Medulla oblongata (tissue), 1 donor: ENCODE results near the gene ADD1.

Source experiments
- DNase-seq: peaks from one replicate; pipeline ENCODE4 v3.0.0-alpha.2; 2015; ENCODE audit errors: extremely low spot score

ADD1 gene

DNA sequence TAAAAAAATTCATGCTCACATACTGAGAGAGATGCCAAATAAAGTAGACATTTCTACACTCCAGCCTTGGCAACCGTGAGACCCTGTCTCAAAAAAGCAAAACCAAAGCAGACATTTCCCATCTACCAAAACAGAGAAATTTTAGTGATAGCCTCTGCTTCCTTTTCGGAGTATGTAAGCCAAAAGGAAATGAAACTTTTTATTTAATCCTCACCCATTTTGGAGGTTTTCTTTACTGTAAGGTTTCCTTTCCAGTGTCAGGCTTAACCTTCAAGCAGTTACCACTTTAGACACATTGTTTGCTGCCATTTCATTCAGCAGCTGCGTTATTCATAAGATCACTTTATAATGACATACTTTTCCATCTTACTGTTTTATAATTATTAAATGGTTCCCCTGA lies 15.9 kb downstream of the ADD1 start:
- DNase-seq = no peak

DNA sequence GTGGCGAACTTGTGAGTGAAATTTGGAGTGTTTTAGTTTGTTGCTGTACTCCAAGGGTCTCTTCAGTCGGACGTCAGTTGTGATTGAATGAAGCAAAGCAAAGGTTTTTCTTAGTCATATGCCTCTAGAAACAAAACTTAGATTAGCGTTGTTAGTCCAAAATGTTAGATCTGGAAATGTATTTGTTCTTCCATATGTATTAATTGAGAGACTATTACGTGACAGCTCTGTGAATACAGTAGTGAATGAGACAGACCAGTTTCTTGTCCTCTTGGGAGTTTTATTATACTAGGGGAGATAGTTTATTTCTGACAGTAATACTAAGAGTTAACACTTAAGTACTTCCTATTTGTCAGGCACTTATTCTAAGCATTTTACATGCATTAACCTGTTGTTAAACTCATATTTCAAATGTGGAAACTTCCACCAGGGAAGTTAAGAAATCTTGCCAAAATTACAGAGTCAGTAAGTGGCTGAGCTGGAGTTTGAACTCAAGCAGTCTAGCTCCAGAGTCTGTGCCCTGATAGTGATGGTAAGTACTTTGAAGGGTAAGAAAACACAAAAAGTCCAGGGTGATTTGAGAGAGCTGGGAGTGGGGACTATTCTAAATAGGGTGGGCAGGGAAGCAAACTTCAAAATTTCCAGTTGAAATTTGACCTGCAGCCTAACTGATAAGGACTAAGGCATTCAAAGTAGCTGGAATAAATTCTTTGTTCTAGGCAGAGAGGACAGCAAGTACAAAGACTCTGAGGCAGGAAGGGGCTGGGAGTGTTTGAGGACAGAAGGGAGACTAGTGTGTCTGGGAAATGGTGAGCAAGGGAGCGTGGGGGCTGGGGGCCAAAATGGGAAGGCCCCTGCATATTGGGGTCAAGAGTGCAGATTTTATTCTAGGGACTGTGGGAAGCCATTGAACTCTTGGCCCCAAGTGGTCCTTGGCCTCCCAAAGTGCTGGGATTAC lies 17.0 kb downstream of the ADD1 start:
- no peak for DNase-seq

DNA sequence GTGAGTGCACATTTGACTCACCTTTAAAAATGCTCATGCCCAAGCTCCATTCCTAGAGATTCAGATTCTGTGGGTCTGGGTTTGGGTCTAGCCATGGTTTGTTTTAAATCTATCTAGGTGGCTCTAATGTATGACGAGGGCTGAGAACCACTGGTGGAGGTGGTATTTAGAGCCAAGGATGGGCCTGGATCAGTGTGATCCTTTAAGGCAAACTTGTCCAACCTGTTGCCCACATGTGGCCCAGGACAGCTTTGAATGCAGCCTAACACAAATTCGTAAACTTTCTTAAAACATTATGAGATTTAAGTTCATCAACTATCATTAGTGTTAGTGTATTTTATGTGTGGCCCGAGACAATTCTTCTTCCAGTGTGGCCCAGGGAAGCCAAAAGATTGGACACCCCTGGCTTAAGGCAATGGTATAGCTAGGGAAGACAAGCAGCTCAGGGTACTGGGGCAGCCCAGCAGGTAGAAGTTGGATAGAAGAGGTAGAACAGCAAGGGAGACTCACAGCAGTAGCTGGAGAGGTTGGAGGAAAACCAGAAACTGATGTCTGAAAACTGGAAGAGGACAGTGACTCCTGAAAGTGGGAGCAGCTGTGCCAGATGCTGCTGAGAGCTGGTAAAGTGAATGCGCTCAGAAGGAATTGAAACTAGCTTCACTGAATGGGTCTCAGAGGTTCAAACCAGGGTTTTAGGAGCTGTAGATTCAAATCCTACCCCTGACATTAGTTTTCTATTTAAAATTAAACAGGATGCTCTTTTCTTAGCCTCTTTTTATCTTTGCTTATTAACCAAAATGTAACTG lies 18.2 kb downstream of the ADD1 start:
- no peak for DNase-seq

DNA sequence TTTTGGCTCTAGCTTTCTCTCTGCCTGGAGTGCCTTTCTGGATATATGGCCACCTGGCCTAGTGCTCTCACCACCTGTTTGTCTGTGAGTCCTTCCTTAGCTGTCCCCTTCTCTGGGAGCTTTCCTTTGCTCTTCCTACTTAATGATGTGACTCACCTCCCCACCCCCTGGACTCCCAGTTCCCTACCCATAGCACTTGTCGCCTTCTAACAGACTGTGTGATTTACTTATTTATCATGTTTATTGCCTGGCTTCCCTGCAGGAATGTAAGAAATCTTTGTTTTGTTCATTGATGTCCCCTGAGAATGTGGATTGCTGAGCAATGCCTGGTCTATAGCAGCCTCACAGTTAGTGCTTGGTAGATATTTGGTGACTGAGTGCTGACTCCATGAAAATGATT lies 18.9 kb downstream of the ADD1 start:
- DNase-seq = no peak

DNA sequence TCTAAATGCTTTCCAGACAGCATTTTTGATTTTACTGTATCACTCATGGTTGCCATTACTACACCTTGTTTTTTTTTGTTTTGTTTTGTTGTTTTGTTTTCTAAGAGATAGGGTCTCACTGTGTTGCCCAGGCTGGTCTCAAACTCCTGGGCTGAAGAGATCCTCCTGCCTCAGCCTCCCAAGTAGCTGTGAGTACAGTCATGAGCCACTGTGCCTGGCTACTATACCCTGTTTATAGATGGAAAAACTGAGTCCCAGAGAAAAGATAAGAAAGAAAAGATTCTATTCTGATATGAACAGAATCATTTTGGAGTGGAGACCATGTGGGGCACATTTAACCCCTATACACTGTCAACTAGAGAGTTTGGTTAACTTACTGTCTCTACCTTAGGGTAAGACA lies 20.0 kb downstream of the ADD1 start:
- DNase-seq = no peak

DNA sequence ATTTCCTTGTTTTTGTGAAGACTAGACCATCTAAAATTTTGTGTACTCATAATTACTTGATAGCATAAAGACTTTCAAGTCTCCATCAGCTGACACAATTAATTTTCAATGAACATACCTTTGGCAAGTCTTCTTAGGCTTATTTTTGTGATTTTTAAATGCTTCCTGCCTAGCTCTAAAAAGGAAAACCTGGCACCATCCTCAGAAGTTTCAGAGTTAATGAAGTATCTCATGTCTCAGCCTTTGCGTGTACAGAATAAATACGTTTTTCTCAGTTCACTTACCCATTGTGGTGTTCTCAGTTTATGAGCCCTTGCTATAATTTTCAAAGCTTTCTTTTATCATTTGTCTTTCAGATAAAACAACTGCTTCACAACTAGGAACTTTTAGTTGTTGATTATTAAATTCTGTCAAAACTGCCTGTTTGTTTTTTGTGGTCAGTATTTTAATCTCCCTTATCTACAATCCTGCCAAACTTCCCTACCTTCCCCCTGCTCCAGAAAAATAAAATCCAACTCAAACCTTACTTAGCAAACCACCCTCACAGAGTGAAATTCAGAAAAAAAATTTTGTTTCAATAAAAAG lies 21.6 kb downstream of the ADD1 start:
- DNase-seq = peak; percentile 21

DNA sequence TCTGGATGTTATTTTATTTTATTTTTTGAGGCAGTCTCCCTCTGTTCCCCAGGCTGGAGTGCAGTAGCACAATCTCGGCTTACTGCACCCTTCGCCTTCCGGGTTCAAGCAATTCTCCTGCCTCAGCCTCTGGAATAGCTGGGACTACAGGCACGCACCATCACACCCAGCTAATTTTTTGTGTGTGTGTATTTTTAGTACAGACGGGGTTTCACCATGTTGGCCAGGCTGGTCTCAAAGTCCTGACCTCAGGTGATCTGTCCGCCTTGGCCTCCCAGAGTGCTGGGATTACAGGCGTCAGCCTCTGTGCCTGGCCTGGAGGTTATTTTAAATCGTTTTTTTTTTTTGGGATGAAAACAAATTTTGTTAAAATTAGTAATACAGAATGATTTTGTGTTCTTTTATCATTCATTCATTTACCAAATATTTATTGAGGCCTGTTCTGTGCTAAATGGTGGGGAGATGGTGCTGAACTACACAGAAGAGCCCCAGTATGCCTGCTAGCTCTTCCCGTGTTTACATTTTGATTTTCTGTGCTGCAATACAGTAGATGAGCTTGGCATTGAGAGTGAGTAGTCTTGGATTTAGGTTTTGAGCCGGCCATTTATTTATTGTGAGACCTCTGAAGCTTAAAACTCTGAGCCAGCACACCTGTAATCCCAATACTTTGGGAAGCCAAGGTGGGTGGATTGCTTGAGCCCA lies 22.7 kb downstream of the ADD1 start:
- DNase-seq = no peak

DNA sequence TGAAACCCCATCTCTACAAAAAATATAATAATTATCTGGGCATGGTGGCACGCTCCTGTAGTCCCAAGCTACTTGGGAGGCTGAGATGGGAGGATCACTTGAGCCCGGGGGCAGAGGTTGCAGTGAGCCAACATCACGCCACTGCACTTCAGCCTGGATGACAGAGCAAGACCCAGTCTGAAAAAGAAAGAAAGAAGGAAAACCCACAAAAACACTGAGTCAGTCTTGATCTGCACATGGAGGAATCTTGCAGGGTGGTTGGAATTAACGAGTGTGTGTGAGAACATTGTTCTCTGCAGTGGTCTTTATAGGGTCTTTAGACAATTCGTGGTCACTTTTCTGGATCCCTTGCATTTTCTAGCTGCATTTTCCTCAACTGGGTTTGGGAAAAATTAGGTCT lies 23.2 kb downstream of the ADD1 start:
- DNase-seq = no peak

DNA sequence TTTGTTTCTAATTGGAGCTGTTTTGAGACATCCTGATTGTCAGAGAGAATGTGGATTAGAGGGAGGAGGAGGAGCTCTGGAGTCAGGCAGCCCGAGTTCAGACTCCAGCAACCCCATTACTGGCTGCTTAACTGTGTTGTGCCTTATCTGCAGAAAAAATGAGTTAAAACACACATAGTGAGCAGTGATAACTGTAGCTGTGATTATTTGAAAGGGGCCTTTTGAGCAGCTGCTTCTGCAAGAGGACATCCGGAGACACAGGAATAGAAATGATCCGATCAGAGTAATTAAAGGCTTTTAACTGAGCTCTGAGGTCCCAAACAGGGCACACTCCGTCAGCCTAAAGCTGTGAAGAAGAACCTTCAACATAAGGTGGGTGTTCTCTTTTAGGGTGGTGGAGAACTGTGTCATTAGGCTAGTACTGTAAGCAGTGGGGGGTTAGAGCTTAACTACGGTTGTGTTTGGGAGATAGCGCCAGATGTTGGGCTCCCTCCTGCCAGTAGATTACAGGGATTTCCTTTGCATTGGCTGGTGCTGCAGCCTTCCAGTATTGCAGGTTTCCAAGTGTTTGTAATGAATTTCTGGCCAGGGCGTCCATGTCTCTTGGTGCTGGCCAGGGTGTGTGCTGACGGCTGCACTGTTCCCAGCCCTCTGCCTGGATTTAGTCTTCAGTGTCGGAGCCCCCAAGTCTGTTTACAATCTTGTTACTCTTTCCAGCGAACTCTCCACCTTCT lies 24.3 kb downstream of the ADD1 start:
- peak; percentile 20 for DNase-seq

DNA sequence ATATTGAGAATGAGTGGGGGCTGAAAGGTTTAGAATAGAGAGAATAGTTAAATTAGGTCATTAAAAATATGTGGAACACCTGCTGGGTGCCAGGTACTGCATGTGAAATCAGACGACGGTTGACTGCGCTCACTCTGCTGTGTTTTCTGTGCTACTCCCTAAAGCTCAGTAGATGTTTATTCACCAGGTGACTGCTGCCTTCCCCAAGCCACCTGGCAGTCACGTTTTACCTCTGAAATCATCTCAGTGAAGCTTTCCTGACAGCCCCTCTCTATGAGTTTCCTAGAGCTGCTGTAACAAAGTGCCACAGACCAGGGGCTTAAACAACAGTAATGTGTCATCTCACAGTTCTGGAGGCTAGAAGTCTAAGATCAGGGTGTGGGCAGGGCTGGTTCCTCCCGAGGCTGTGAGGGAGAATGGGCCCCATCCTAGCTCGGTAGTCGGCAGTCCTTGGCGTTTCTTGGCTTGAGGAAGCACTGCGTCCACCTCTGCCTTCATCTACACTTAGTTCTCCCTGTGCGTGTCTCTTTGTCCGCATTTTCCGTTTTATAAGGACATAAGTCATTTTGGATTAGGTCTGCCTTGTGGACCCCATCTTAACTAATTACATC lies 25.3 kb downstream of the ADD1 start:
- no peak for DNase-seq

DNA sequence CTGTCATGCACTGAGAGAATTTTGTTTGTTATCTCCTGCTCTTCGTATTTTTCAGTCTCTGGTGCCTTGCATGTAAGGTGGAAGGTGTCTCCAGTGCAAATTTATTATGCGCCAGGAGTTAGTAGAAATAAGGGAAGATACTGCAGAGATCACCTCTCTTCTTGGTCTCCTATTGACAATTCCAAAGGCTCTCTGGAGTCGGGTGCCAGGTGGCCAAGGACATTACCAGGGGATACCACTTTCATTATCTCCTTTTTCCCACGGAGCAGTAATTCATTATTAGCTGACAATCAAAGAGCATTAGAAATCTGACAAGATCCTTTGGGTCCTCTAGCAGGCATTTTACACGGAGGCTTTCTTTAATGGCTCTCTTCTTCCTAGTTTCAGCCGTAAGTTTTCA lies 26.0 kb downstream of the ADD1 start:
- DNase-seq = no peak

DNA sequence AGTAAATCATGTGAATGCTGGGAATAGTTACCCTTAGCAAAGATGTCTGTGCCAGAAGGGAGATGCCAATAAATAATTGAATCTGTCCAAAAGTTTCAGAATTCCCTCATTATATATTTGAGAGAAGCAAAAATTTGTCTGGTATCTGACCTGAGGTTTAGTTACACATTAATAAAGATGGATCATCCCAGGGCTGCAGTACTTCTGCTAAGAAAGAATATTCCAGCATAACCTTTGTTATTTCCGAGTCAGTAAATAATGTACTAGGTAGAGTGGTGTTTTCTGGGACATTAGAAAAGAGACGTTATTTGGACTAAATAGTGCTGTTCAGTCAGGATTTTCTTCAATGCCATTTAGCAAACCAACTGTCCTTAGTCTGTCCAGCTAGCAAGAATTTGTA lies 26.4 kb downstream of the ADD1 start:
- DNase-seq = no peak

DNA sequence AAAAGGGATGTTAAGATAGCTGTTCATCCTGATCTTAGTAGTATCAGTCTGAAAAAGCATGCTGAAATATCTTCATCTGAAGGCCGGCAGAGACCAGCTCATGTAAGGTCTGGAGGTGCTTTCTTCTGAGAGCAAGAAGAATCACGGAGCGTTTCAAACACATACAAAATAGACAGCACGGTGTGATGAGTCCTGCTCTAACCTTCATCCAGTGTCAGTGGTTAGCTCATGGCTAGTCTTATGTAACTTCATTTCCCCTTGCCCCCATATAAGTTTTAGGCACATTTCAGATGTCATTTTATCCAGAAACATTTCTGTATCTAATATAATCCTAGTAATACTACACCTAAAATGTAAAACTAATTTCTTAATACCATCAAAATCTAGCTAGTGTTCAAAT lies 27.8 kb downstream of the ADD1 start:
- no peak for DNase-seq

DNA sequence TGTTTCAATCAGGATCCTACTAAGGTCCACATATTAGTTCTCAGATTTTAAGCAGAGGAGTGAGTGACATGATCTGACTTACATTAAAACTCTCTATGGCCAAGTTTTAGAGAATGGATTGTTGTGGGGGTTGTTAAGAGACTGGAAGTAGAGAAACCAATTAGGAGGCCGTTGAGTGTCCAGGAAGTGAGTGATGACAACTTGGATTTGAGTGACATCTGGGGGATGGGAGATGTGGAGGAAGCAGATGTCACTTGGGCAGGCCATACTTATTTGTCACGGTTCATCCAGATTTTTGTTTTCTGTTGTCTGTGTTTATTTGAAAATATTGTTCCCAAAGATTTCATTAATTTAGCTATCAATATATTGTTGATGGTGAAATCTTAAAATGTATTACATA lies 28.3 kb downstream of the ADD1 start:
- DNase-seq = peak; percentile 21

DNA sequence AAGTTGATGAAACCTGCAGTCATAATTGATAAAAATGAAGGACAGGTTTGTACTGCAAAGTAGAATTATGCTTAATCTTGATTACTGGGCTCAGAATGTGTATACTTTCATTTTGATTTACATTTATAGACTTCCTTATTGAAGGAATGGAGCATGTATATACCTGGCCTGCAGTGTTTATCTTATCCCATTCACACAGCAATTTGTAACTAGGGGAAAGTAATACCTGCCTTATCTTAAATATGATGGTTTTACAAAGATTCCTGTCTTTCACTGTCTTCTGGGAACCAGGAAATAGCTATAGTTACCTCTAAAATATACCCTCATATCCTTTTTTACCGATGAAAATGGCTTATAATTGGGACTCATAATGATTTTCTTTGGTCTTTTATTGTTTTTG lies 29.7 kb downstream of the ADD1 start:
- DNase-seq = no peak

DNA sequence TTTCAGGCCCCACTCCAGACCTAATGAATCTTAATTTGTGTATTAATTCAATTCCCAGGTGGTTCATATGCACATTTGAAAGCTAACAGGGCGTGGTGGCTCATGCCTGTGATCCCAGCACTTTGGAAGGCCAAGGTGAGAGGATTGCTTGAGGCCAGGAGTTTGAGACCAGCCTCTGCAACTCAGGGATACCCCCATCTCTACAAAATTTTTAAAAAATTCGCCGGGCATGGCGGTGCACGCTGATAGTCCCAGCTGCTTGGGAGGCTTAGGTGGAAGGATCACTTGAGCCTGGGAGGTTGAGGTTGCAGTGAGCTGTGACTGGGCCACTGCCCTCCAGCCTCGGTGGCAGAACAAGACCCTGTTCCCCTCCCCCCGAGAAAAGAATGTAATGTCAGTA lies 31.2 kb downstream of the ADD1 start:
- DNase-seq = no peak

DNA sequence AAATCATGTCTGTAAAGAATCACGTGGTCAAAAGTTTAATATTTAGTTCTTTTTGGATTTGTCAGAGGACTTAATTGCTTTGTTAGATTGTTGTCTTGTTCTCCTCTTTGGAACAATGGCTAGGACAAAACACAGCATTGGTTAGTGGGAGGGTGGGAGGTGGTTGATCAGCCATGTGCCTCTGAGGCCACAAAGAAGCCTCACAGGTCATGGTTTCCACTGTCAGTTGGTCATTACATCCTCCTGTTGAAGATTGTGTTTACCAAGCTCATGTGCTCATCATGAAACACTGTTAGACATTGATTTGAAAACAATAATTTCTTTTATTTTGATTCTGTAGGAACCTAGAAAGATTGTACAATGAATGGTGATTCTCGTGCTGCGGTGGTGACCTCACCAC lies 31.9 kb downstream of the ADD1 start:
- DNase-seq = peak; percentile 54

DNA sequence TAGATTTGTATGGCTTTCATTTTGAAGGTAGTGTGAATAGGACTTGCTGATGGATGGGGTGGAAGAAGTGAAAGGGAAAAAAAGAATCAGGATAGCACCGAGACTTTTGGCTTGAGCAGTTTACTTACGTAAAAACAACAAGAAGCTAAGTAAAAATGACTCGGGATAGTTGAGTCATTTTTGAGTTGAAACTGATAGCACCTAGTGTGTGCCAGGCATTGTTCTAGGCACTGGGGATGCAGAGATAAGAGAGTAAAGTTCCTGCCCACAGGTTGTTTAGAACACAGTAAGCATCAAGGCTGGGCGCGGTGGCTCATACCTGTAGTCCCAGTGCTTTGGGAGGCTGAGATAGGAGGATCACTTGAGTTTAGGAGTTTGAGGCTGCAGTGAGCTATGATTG lies 34.7 kb downstream of the ADD1 start:
- no peak for DNase-seq

DNA sequence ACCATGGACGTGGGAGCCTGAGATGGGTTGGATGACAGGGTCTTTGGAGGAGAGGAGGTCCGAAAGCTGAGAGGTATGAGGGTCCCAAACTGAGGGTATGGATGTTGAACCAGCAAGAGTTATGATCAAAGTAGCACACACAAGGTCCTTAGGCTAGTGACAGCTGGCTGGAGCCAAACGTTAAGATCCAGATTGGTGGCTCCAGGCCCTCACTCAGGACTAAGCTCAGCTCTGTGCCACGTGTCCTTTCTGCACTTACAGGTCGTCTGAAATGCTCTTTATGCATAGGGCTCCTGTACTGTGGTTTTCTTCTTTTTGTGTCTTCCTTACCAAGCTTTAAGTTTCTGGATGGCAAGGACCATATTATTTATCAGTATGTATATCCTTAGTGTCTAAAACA lies 35.4 kb downstream of the ADD1 start:
- DNase-seq = no peak

DNA sequence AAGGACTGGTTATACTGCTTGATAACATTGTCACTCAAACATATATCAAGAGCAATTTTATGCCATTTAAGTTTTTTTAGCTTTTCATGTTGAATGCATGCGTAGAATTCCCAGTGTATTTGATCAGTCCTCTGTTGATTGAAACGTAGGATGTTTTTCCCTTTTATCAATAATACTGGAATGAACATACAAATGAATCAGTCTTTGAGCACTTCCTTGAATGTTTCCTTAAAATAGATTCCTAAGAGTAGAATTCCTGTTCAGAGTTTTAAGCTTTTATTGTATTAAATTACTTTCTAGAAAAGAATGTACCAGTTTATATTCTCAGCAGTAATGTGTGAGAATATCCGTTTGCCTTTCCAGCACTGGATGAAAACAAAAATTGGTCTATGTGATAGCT lies 37.8 kb downstream of the ADD1 start:
- no peak for DNase-seq

DNA sequence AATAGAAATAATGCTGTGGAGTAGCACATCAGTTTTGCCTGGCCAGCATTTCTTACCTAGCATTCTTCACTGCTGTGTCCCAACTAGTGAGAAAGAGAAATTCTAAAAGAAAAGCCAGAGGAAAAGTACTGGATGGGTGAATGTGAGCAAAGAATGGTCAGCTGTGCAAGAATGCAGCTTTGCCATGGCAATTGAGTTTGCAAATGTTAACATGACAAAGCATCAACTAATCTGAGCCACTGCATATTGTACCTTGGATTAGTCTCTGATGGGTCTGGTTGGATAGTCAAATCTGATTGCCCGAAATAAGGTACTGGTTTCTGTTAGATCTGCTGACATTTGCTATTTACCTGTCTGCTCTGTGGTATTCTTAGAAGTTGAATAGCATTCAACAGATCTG lies 38.7 kb downstream of the ADD1 start:
- DNase-seq = no peak
